ENCODE measurements around the gene OR2T3.
"Not testable (repeated sequence)": the region's sequence is repeated elsewhere in the genome, so short reads cannot be mapped to it uniquely, and the experiment has no call there.

Gene OR2T3

GRCh38 chr1:248472111-248472510 is 1.0 kb upstream of the OR2T3 start:
- not testable (repeated sequence) for DNase-seq

- DNase-seq: not testable (repeated sequence)
These were observed 2.5 kb downstream of the OR2T3 start for GRCh38 chr1:248475660-248476059.

- not testable (repeated sequence) for DNase-seq
These were observed 8.8 kb downstream of the OR2T3 start for GRCh38 chr1:248481686-248482579.

GRCh38 chr1:248488289-248488688 is 15.1 kb downstream of the OR2T3 start, which contains the start of gene OR2T5:
Gene OR2T5 (plus strand): TSS chr1:248488589. CDS start chr1:248488589, 0 bp downstream.
- not testable (repeated sequence) for DNase-seq

GRCh38 chr1:248496661-248497060 is 23.5 kb downstream of the OR2T3 start:
- not testable (repeated sequence) for DNase-seq

GRCh38 chr1:248500305-248501035 is 27.3 kb downstream of the OR2T3 start:
- DNase-seq: not testable (repeated sequence)

GRCh38 chr1:248507773-248508172 is 34.6 kb downstream of the OR2T3 start, which contains the start of gene OR2G6:
Gene OR2G6 (plus strand): TSS chr1:248508073. CDS start chr1:248521647, 13,574 bp downstream.
- DNase-seq: not testable (repeated sequence)

GRCh38 chr1:248510217-248510616 is 37.1 kb downstream of the OR2T3 start:
- DNase-seq: not testable (repeated sequence)

GRCh38 chr1:248521856-248522255 is 48.7 kb downstream of the OR2T3 start:
- no peak for DNase-seq
